H1 (cell line): ENCODE measurements around the gene PRRC2A. TPM values are rescaled to one million over a fixed set of nuclear protein-coding genes. Genes with fewer than 3 reads are reported as not detected.
A peak's percentile ranks its signal among the peaks of the same experiment; 100 is the strongest.

ENCODE experiments used
- CTCF ChIA-PET: fragments of 300-600 bp; sonication (Branson Sonifier 250); formaldehyde crosslinking; loops from one replicate; lab custom pipeline; 2021; ENCODE audit not compliant: partially characterized antibody; lab: Charles Lee
- POLR2A ChIA-PET: fragments of 300-600 bp; sonication (Branson Sonifier 250); formaldehyde crosslinking; loops from one replicate; lab custom pipeline; 2021; ENCODE audit warnings: inconsistent platforms; ENCODE audit not compliant: partially characterized antibody; lab: Charles Lee
- DNase-seq, 2 experiments: peaks; one replicate each; pipeline versions ENCODE4 v3.0.0 to v3.0.0-alpha.2; 2010 to 2022; ENCODE audit warnings: low spot score in 2 of 2, low read depth in 1 of 2, mixed read lengths in 1 of 2
- FAIRE-seq: peaks from 2 replicates; lab custom pipeline; 2011; peaks lifted over from hg19 to GRCh38; lab: Jason Lieb, UNC
- H2AFZ ChIP-seq: 2 replicates; pipeline ENCODE4 v1.8.1; 2012; ENCODE audit warnings: low read length, inconsistent platforms
- H2AK5ac ChIP-seq: 2 replicates; pipeline ENCODE4 v1.6.1; 2013; ENCODE audit warnings: low read depth, low read length
- H2BK120ac ChIP-seq: replicated peaks from 2 replicates; pipeline ENCODE3; 2013; ENCODE audit warnings: low read depth, low read length, inconsistent platforms
- H2BK12ac ChIP-seq: 2 replicates; pipeline ENCODE4 v1.6.1; 2013; ENCODE audit warnings: low read depth, low read length
- H2BK15ac ChIP-seq: 2 replicates; pipeline ENCODE4 v1.6.1; 2013; ENCODE audit warnings: low read length
- H2BK20ac ChIP-seq: 2 replicates; pipeline ENCODE4 v1.6.1; 2013; ENCODE audit warnings: low read length
- H2BK5ac ChIP-seq: 2 replicates; pipeline ENCODE4 v1.6.1; 2013; ENCODE audit warnings: low read depth, low read length
- H3K14ac ChIP-seq: 2 replicates; pipeline ENCODE4 v1.6.1; 2013; ENCODE audit warnings: inconsistent platforms; ENCODE audit not compliant: insufficient read length
- H3K18ac ChIP-seq: 2 replicates; pipeline ENCODE4 v1.6.1; 2013; ENCODE audit warnings: low read length; ENCODE audit errors: extremely low read depth
- H3K23ac ChIP-seq: 2 replicates; pipeline ENCODE4 v1.6.1; 2013; ENCODE audit warnings: inconsistent platforms; ENCODE audit not compliant: insufficient read length
- H3K23me2 ChIP-seq: 2 replicates; pipeline ENCODE4 v1.6.1; 2013; ENCODE audit warnings: low read depth, low read length
- H3K27ac ChIP-seq: 2 replicates; pipeline ENCODE4 v1.6.1; 2011; ENCODE audit warnings: low read depth, low read length, inconsistent platforms
- H3K27me3 ChIP-seq, 4 experiments: replicated peaks in 1 of 4; 1 replicate in 1 of 4; 2 replicates in 3 of 4; pipeline versions ENCODE4 v1.6.1 to v1.8.1; 2011 to 2013; ENCODE audit warnings: low read length in 3 of 4, mild to moderate bottlenecking in 3 of 4, inconsistent platforms in 2 of 4, mixed read lengths in 2 of 4, moderate library complexity in 1 of 4; ENCODE audit not compliant: control insufficient read depth in 3 of 4, insufficient read depth in 3 of 4; ENCODE audit errors: extremely low read depth in 1 of 4
- H3K36me3 ChIP-seq, 4 experiments: 2 replicates each; pipeline versions ENCODE4 v1.6.1 to v1.8.1; 2011 to 2013; ENCODE audit warnings: mild to moderate bottlenecking in 4 of 4, low read length in 3 of 4, moderate library complexity in 2 of 4, control low read depth in 1 of 4, inconsistent platforms in 1 of 4; ENCODE audit not compliant: insufficient read depth in 4 of 4, control insufficient read depth in 2 of 4
- H3K4ac ChIP-seq: replicated peaks from 2 replicates; pipeline ENCODE3; 2013; ENCODE audit warnings: low read length, low read depth, mixed read lengths, inconsistent platforms; ENCODE audit not compliant: insufficient read length
- H3K4me1 ChIP-seq, 4 experiments: replicated peaks in 1 of 4; 1 replicate in 1 of 4; 2 replicates in 3 of 4; pipeline versions ENCODE4 v1.6.1 to v1.8.1; 2011 to 2013; ENCODE audit warnings: low read length in 3 of 4, inconsistent platforms in 2 of 4, mixed read lengths in 1 of 4; ENCODE audit not compliant: insufficient read depth in 4 of 4, control insufficient read depth in 3 of 4
- H3K4me2 ChIP-seq, 2 experiments: 2 replicates each; pipeline versions ENCODE4 v1.6.1 to v1.8.1; 2011 to 2013; ENCODE audit warnings: low read depth in 2 of 2, low read length in 2 of 2, control low read depth in 1 of 2, inconsistent platforms in 1 of 2, mild to moderate bottlenecking in 1 of 2; ENCODE audit not compliant: insufficient read depth in 1 of 2
- H3K4me3 ChIP-seq, 4 experiments: fragments of 200-600, 300-600 bp in 1 of 4; sonication (generic), shearing (Covaris generic), sonication (Bioruptor Twin) in 1 of 4; 2 replicates each; pipeline versions ENCODE4 v1.5.1 to v1.8.1; 2011 to 2016; ENCODE audit warnings: low read length in 4 of 4, low read depth in 3 of 4, control low read depth in 2 of 4, inconsistent platforms in 2 of 4, mild to moderate bottlenecking in 2 of 4, mixed read lengths in 1 of 4, moderate library complexity in 1 of 4; ENCODE audit not compliant: insufficient read depth in 2 of 4; ENCODE audit errors: extremely low read depth in 1 of 4
- H3K56ac ChIP-seq: replicated peaks from 2 replicates; pipeline ENCODE3; 2013; ENCODE audit warnings: low read depth, mild to moderate bottlenecking, mixed read lengths, low read length, inconsistent platforms; ENCODE audit not compliant: insufficient read length
- H3K79me1 ChIP-seq: 2 replicates; pipeline ENCODE4 v1.6.1; 2013; ENCODE audit warnings: low read depth, low read length, control low read depth
- H3K79me2 ChIP-seq, 2 experiments: 2 replicates each; pipeline versions ENCODE4 v1.6.1 to v1.8.1; 2012 to 2013; ENCODE audit warnings: low read length in 2 of 2, mild to moderate bottlenecking in 2 of 2, inconsistent platforms in 1 of 2; ENCODE audit not compliant: insufficient read depth in 2 of 2, control insufficient read depth in 1 of 2
- H3K9ac ChIP-seq, 4 experiments: replicated peaks in 1 of 4; 1 replicate in 1 of 4; 2 replicates in 3 of 4; pipeline versions ENCODE4 v1.6.1 to v1.8.1; 2011 to 2013; ENCODE audit warnings: low read depth in 3 of 4, low read length in 3 of 4, control low read depth in 2 of 4, mild to moderate bottlenecking in 2 of 4, moderate library complexity in 2 of 4, inconsistent platforms in 1 of 4; ENCODE audit errors: extremely low read depth in 1 of 4
- H3K9me3 ChIP-seq, 2 experiments: 2 replicates each; pipeline versions ENCODE4 v1.6.1 to v1.8.1; 2012 to 2013; ENCODE audit warnings: mild to moderate bottlenecking in 2 of 2, moderate library complexity in 2 of 2, control low read depth in 1 of 2, inconsistent platforms in 1 of 2, low read depth in 1 of 2, low read length in 1 of 2, mixed read lengths in 1 of 2; ENCODE audit not compliant: insufficient read depth in 2 of 2
- H4K20me1 ChIP-seq, 2 experiments: replicated peaks in 1 of 2; 2 replicates each; pipeline versions ENCODE3 to v1.8.1; 2011 to 2013; ENCODE audit warnings: inconsistent platforms in 2 of 2, low read length in 2 of 2, mild to moderate bottlenecking in 1 of 2; ENCODE audit not compliant: insufficient read depth in 2 of 2, control insufficient read depth in 1 of 2
- H4K5ac ChIP-seq: 2 replicates; pipeline ENCODE4 v1.6.1; 2013; ENCODE audit warnings: low read length, low read depth, mixed read lengths, inconsistent platforms; ENCODE audit not compliant: insufficient read length
- H4K8ac ChIP-seq: 2 replicates; pipeline ENCODE4 v1.8.0; 2013; ENCODE audit warnings: mild to moderate bottlenecking, moderate library complexity, low read length, inconsistent platforms; ENCODE audit not compliant: insufficient read depth; ENCODE audit errors: extremely low read depth
- H4K91ac ChIP-seq: replicated peaks from 2 replicates; pipeline ENCODE3; 2013; ENCODE audit warnings: low read length, mixed read lengths, inconsistent platforms; ENCODE audit not compliant: insufficient read length
- ASH2L ChIP-seq: fragments of 200-600, 300-600 bp; sonication (generic); IDR thresholded peaks from one replicate; pipeline ENCODE4 v1.7.1; 2017; ENCODE audit warnings: low read length
- KDM4A ChIP-seq: IDR thresholded peaks from one replicate; pipeline ENCODE4 v1.7.1; 2012; ENCODE audit warnings: low read depth, mild to moderate bottlenecking, moderate library complexity, low read length, inconsistent platforms; ENCODE audit not compliant: severe bottlenecking
- MAFK ChIP-seq: IDR thresholded peaks from 2 replicates; pipeline ENCODE4 v1.6.1; 2012; ENCODE audit warnings: low read depth, mild to moderate bottlenecking, improper control_type of control experiment, low read length
- TBP ChIP-seq: IDR thresholded peaks from 2 replicates; pipeline ENCODE4 v1.6.1; 2011; ENCODE audit warnings: low read depth, low read length, improper control_type of control experiment
- TEAD4 ChIP-seq: IDR thresholded peaks from 2 replicates; pipeline ENCODE4 v1.6.1; 2012; ENCODE audit warnings: low read depth, low read length, inconsistent platforms, mixed read lengths
- ZNF274 ChIP-seq: IDR thresholded peaks from 2 replicates; pipeline ENCODE4 v1.7.0; 2012; ENCODE audit warnings: low read length, borderline replicate concordance; ENCODE audit errors: extremely low read depth
- WGBS, 2 experiments: shearing (Covaris generic) in 1 of 2; methylation state at CpG; one replicate each; pipeline versions ENCODE4 v1.1.6 to v1.1.7; 2013 to 2015; ENCODE audit warnings: low lambda C conversion rate in 2 of 2, mixed read lengths in 2 of 2, inconsistent platforms in 1 of 2, low coverage in 1 of 2, missing lambda C conversion rate in 1 of 2; ENCODE audit not compliant: insufficient replicate concordance in 2 of 2, insufficient coverage in 1 of 2, insufficient read length in 1 of 2; ENCODE audit errors: extremely low coverage in 1 of 2, missing lambda C conversion rate in 1 of 2; 5-methylcytosine and 5-hydroxymethylcytosine counted together
- polyA plus RNA-seq, 7 experiments: library from polyadenylated mRNA; depleted of rRNA in 3 of 7; stranded (reverse) in 5 of 7; unstranded in 2 of 7; fragments of >200 nt in 5 of 7; fragments of 200-250 nt in 2 of 7; gene quantifications; 1 replicate in 5 of 7; 2 replicates in 1 of 7; 4 replicates in 1 of 7; pipeline versions ENCODE4 v1.2.1 to v1.2.3, GENCODE V29; 2011 to 2013; ENCODE audit warnings: missing spikeins in 2 of 7, mixed read lengths in 2 of 7
- total RNA-seq: library from RNA; stranded (reverse); fragmentation: NEBNext Ultra II Directional; extraction: Animal tissue kit (Norgen Biotek cat#: 25700); gene quantifications from 2 replicates; pipeline ENCODE4 v1.2.1, GENCODE V29; 2021

Gene PRRC2A
- total and polyA plus RNA-seq, 2 of the 8 experiments (the other 6 are each of a cell fraction or from before 2014, with no cell fraction given) = 118 to 300 TPM

- H2BK15ac ChIP-seq = no peak overlapping the region
- 85% methylated on average over 10 of the region's 10 CpGs; no CpG with 5 or more reads in 1 of the 2 experiments for WGBS, 2 experiments
- peak overlapping the region; percentile 81 to 93 for H3K4me2 ChIP-seq
- no peak overlapping the region for H3K23ac ChIP-seq
- peak overlapping the region in 2 of 4 experiments; percentile 34 to 75; a peak in 3 of 7 replicates for H3K9ac ChIP-seq
- peak overlapping the region; percentile 10; the same call in 1 of the 2 replicates for H3K27ac ChIP-seq
- H3K36me3 ChIP-seq = peaks cover 45 to 59% (median 48%) of the 10 kb centered on the region in 4 experiments
- peaks cover 0 to 2% (median 0%) of the 10 kb centered on the region in 4 experiments; a peak in 1 of 7 replicates for H3K4me1 ChIP-seq
- POLR2A ChIA-PET = interaction anchor here (0.8 to 34.9 kb wide), 18 partner anchors 7 to 349 kb away, joined by 3 to 883 read pairs (median 5); partner anchors contain the start of genes APOM, ATP6V1G2, BAG6 and C6orf47
- no peak overlapping the region for H4K5ac ChIP-seq
- no peak overlapping the region for H4K91ac ChIP-seq
- H3K18ac ChIP-seq = no peak overlapping the region
- no peak for DNase-seq
- no peak overlapping the region for H2BK12ac ChIP-seq
- H3K79me1 ChIP-seq = peaks cover 15% of the 10 kb centered on the region; the same call in 1 of the 2 replicates
- no peak overlapping the region for H3K56ac ChIP-seq
- peaks cover 4 to 18% of the 10 kb centered on the region in 2 experiments for H4K20me1 ChIP-seq
- no peak overlapping the region for H2BK20ac ChIP-seq
- no peak overlapping the region for H3K14ac ChIP-seq
- CTCF ChIA-PET = interaction anchor here (0.5 to 2.7 kb wide), 12 partner anchors 12 to 76 kb away, joined by 3 to 10 read pairs (median 5); partner anchors contain the start of genes ATP6V1G2, BAG6, LST1 and NFKBIL1
- H3K4me3 ChIP-seq = peak overlapping the region; percentile 88 to 98 (median 98); a peak in 5 of 8 replicates
- H4K8ac ChIP-seq = no peak overlapping the region
- no peak overlapping the region for H2BK5ac ChIP-seq
- no peak for FAIRE-seq
- no peaks in the 10 kb centered on the region for H3K27me3 ChIP-seq
- no peak overlapping the region for H2AFZ ChIP-seq
- H2BK120ac ChIP-seq = no peak overlapping the region
- no peak overlapping the region for H3K4ac ChIP-seq
- peaks cover 24 to 46% of the 10 kb centered on the region in 2 experiments for H3K79me2 ChIP-seq
- no peak overlapping the region for H2AK5ac ChIP-seq
- H3K9me3 ChIP-seq = no peaks in the 10 kb centered on the region
- TF ChIP-seq KDM4A (no peak), ASH2L (no peak), ZNF274 (no peak), MAFK (no peak), TBP (no peak), TEAD4 (no peak)
- H3K23me2 ChIP-seq = peaks cover 5% of the 10 kb centered on the region; the same call in 1 of the 2 replicates
Observed at GRCh38 chr6:31622684-31623091, 2.2 kb downstream of the PRRC2A start.
